HEK293T (cell line): Measurements from ENCODE around the gene CHST11.

Experiments
- ARNT ChIP-seq: fragments of 450-650 bp; IDR thresholded peaks from 2 replicates; pipeline ENCODE4 v1.6.1; 2017; ENCODE audit warnings: mild to moderate bottlenecking
- BHLHE40 ChIP-seq: fragments of 450-650 bp; IDR thresholded peaks from 2 replicates; pipeline ENCODE4 v1.6.1; 2016; ENCODE audit warnings: mild to moderate bottlenecking, moderate library complexity, borderline replicate concordance
- CTBP1 ChIP-seq: fragments of 450-650 bp; IDR thresholded peaks from 2 replicates; pipeline ENCODE4 v1.6.1; 2016; ENCODE audit warnings: borderline replicate concordance
- ELF4 ChIP-seq: fragments of 450-650 bp; IDR thresholded peaks from 2 replicates; pipeline ENCODE4 v1.6.1; 2017; ENCODE audit warnings: antibody characterized with exemption
- FOXA1 ChIP-seq: fragments of 450-650 bp; IDR thresholded peaks from 2 replicates; pipeline ENCODE4 v1.6.1; 2016; ENCODE audit warnings: mild to moderate bottlenecking
- FOXK2 ChIP-seq: fragments of 450-650 bp; IDR thresholded peaks from 2 replicates; pipeline ENCODE4 v1.6.1; 2016; ENCODE audit warnings: mild to moderate bottlenecking
- FOXM1 ChIP-seq: fragments of 450-650 bp; IDR thresholded peaks from 2 replicates; pipeline ENCODE4 v1.6.1; 2017; ENCODE audit warnings: mild to moderate bottlenecking, borderline replicate concordance
- HDGF ChIP-seq: fragments of 450-650 bp; IDR thresholded peaks from 2 replicates; pipeline ENCODE4 v1.6.1; 2017; ENCODE audit warnings: antibody characterized with exemption, borderline replicate concordance
- NFRKB ChIP-seq: fragments of 450-650 bp; IDR thresholded peaks from 2 replicates; pipeline ENCODE4 v1.6.1; 2016; ENCODE audit warnings: mild to moderate bottlenecking, moderate library complexity
- SP1 ChIP-seq: fragments of 450-650 bp; IDR thresholded peaks from 2 replicates; pipeline ENCODE4 v1.6.1; 2017
- SUZ12 ChIP-seq: fragments of 450-650 bp; IDR thresholded peaks from 2 replicates; pipeline ENCODE4 v1.6.1; 2016; ENCODE audit warnings: mild to moderate bottlenecking
- TARDBP ChIP-seq: fragments of 450-650 bp; IDR thresholded peaks from 2 replicates; pipeline ENCODE4 v1.6.1; 2016
- ZNF384 ChIP-seq: fragments of 450-650 bp; IDR thresholded peaks from 2 replicates; pipeline ENCODE4 v1.6.1; 2016
- TF ChIP-seq, protein P1 (sequence below): fragments of 450-650 bp; IDR thresholded peaks from 2 replicates; pipeline ENCODE4 v1.6.1; 2016

DNA sequence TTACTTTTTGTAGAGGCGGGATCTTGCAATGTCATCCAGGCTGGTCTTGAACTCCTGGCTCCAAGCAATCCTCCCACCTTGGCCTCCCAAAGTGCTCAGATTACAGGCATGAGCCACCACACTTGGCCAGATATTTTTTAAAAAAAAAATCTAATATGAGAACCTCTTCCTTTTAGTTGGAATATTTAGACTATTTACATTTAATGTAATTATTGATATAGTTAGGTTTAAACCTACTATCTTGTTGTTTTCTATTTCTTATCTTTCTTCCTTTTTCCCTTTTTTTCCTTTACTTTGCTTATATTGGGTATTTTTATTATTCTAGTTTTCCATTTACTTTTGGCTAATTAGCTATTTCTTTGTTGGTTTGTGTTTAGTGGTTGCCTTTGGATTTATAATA lies 315.6 kb downstream of the CHST11 start:
- TF ChIP-seq ARNT (no peak), HDGF (no peak), SUZ12 (no peak), FOXK2 (no peak), TARDBP (no peak), SP1 (no peak), ELF4 (no peak), FOXM1 (no peak), CTBP1 (no peak), NFRKB (no peak), FOXA1 (no peak), BHLHE40 (no peak), ZNF384 (no peak)
- TF ChIP-seq, protein P1, sequence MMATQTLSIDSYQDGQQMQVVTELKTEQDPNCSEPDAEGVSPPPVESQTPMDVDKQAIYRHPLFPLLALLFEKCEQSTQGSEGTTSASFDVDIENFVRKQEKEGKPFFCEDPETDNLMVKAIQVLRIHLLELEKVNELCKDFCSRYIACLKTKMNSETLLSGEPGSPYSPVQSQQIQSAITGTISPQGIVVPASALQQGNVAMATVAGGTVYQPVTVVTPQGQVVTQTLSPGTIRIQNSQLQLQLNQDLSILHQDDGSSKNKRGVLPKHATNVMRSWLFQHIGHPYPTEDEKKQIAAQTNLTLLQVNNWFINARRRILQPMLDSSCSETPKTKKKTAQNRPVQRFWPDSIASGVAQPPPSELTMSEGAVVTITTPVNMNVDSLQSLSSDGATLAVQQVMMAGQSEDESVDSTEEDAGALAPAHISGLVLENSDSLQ: no peak
